Anterior cingulate cortex (tissue), 58 donors: ENCODE results near the gene NCF4.
A peak's percentile ranks its signal among the peaks of the same experiment; 100 is the strongest.

Source experiments
- DNase-seq, 58 donors: peaks; one replicate each; lab custom pipeline; 2025; lab: John Stamatoyannopoulos, UW

NCF4 gene

GRCh38 chr22:36892292-36892691 lies 31.5 kb downstream of the NCF4 start:
- DNase-seq, result no peak

- DNase-seq, result no peak
Measured at GRCh38 chr22:36893262-36893661, 32.5 kb downstream of the NCF4 start.

- no peak for DNase-seq
Measured at GRCh38 chr22:36894266-36894665, 33.5 kb downstream of the NCF4 start.

- DNase-seq, result no peak
Measured at GRCh38 chr22:36897611-36898010, 36.8 kb downstream of the NCF4 start.

- no peak for DNase-seq
Measured at GRCh38 chr22:36898690-36899089, 37.9 kb downstream of the NCF4 start.

GRCh38 chr22:36899498-36899897 lies 38.7 kb downstream of the NCF4 start:
- DNase-seq, result no peak

GRCh38 chr22:36900225-36900624 lies 39.4 kb downstream of the NCF4 start:
- no peak for DNase-seq

- no peak for DNase-seq
Measured at GRCh38 chr22:36900880-36901279, 40.1 kb downstream of the NCF4 start.

GRCh38 chr22:36901411-36902142 lies 40.8 kb downstream of the NCF4 start:
- no peak for DNase-seq

GRCh38 chr22:36902143-36902926 lies 41.5 kb downstream of the NCF4 start:
- no peak for DNase-seq

GRCh38 chr22:36904260-36904880 lies 43.6 kb downstream of the NCF4 start:
- DNase-seq, result no peak

GRCh38 chr22:36907253-36908195 lies 46.7 kb downstream of the NCF4 start:
- no peak for DNase-seq

- DNase-seq, result no peak
Measured at GRCh38 chr22:36910461-36910860, 49.7 kb downstream of the NCF4 start.

- DNase-seq, result no peak
Measured at GRCh38 chr22:36911887-36912661, 51.3 kb downstream of the NCF4 start.

- DNase-seq, result no peak
Measured at GRCh38 chr22:36912694-36913426, 52.1 kb downstream of the NCF4 start.

- DNase-seq, result peak in 5 of 58 donors; percentile 8 to 34 (median 11)
Measured at GRCh38 chr22:36913427-36914389, 52.9 kb downstream of the NCF4 start, which contains the start of gene CSF2RB. CSF2RB (plus strand) TSS chr22:36913628; CDS start chr22:36922208, 8,580 bp downstream.

GRCh38 chr22:36914390-36914752 lies 53.6 kb downstream of the NCF4 start:
- DNase-seq, result no peak

- DNase-seq, result no peak
Measured at GRCh38 chr22:36916034-36916433, 55.2 kb downstream of the NCF4 start.
